ENCODE data around the gene VIL1. TPM values are rescaled to one million over a fixed set of nuclear protein-coding genes. Genes with fewer than 3 reads are reported as not detected.

The VIL1 gene
- total and polyA plus RNA-seq, 2 of the 4 experiments (the other 2 are of a cell fraction), result not detected

DNA sequence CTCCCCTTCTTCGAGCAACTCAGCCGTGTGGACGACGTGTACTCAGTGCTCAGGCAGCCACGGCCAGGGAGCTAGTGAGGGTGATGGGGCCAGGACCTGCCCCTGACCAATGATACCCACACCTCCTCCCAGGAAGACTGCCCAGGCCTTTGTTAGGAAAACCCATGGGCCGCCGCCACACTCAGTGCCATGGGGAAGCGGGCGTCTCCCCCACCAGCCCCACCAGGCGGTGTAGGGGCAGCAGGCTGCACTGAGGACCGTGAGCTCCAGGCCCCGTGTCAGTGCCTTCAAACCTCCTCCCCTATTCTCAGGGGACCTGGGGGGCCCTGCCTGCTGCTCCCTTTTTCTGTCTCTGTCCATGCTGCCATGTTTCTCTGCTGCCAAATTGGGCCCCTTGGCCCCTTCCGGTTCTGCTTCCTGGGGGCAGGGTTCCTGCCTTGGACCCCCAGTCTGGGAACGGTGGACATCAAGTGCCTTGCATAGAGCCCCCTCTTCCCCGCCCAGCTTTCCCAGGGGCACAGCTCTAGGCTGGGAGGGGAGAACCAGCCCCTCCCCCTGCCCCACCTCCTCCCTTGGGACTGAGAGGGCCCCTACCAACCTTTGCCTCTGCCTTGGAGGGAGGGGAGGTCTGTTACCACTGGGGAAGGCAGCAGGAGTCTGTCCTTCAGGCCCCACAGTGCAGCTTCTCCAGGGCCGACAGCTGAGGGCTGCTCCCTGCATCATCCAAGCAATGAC lies 14.4 kb upstream of the VIL1 start:
- no CpG with 5 or more reads among the region's 16 CpGs for WGBS, 2 experiments (ENCODE audit: extremely low coverage in 2 of 2, insufficient read length in 1 of 2)
- Histone ChIP-seq H3K4ac (ENCODE audit: low read depth, low read length) (no peak overlapping the region; the same call in 1 of the 2 replicates), H2AK9ac (replicated peaks; ENCODE audit: low read depth, low read length, poor library complexity) (peak overlapping the region; percentile 70), H3K4me2 (ENCODE audit: low read depth, low read length) (no peak overlapping the region), H2BK120ac (ENCODE audit: low read depth, low read length) (no peak overlapping the region), H3K56ac (ENCODE audit: extremely low read depth, insufficient read depth, low read length) (no peak overlapping the region), H3K14ac (replicated peaks; ENCODE audit: low read depth, low read length) (no peak overlapping the region), H3K9me1 (ENCODE audit: insufficient read depth, low read length) (peaks cover 4% of the 10 kb centered on the region; the same call in 1 of the 2 replicates), H3K4me1 (ENCODE audit: control insufficient read depth, insufficient read depth, low read length) (peaks cover 21% of the 10 kb centered on the region), H2AFZ (replicated peaks; ENCODE audit: low read length, poor library complexity) (no peak overlapping the region), H3K36me3 (ENCODE audit: control insufficient read depth, insufficient read depth, low read length) (peaks cover 26% of the 10 kb centered on the region), H3K27me3 (ENCODE audit: control insufficient read depth, insufficient read depth, low read length) (no peaks in the 10 kb centered on the region), H4K5ac (ENCODE audit: low read depth, low read length) (no peak overlapping the region), H4K8ac (ENCODE audit: low read depth in 2 of 2, low read length in 2 of 2) (no peak overlapping the region), H3K9me3 (ENCODE audit: control insufficient read depth, insufficient read depth, low read length) (no peaks in the 10 kb centered on the region), H2BK20ac (ENCODE audit: low read depth, low read length) (no peak overlapping the region), H4K20me1 (ENCODE audit: insufficient read depth, low read length) (peaks cover 13% of the 10 kb centered on the region; the same call in 1 of the 2 replicates), H3K4me3 (ENCODE audit: insufficient read depth, low read depth, low read length) (no peak overlapping the region), H3K18ac (ENCODE audit: low read depth, low read length) (no peak overlapping the region), H3K79me1 (ENCODE audit: low read depth in 1 of 2, low read length in 2 of 2) (peaks cover 0 to 28% of the 10 kb centered on the region in 2 experiments; a peak in 2 of 4 replicates), H3K27ac (ENCODE audit: insufficient read depth, low read length) (no peak overlapping the region), H4K91ac (ENCODE audit: insufficient read depth, low read depth, low read length) (no peak overlapping the region), H2BK15ac (ENCODE audit: low read depth, low read length) (no peak overlapping the region), H2AK5ac (ENCODE audit: low read depth, low read length) (no peak overlapping the region), H3K9ac (ENCODE audit: low read depth, low read length) (no peak overlapping the region), H2BK5ac (ENCODE audit: low read depth, low read length, poor library complexity, severe bottlenecking) (no peak overlapping the region), H3K23ac (ENCODE audit: low read depth, low read length) (no peak overlapping the region)
- POLR2A ChIA-PET (ENCODE audit: unreplicated experiment), result no interaction called here
- intact Hi-C loops (cut with micrococcal nuclease), result no loop called here
- no TSS peak for BruUV-seq (replicated peaks)
- CTCF ChIA-PET, result interaction anchor here (0.6 kb wide), 1 partner anchor 111 kb away, joined by 4 read pairs; no protein-coding TSS in a partner anchor
- DNase-seq (no peak), ATAC-seq (ENCODE audit: low read depth) (no peak)
- in situ Hi-C loops (cut with MboI; ENCODE audit: low sequenced_read_pairs), result loop anchor here (5.0 to 10.0 kb wide), 2 partner anchors 58 to 250 kb away; partner anchors contain the start of genes BCS1L and ZNF142
- dilution Hi-C loops (cut with HindIII; ENCODE audit: low sequenced_read_pairs, unreplicated experiment), result no loop called here
- TF ChIP-seq MAZ (IDR thresholded peaks at IDR 0.05; ENCODE audit: borderline replicate concordance, low read depth, low read length) (no peak), BHLHE40 (IDR thresholded peaks at IDR 0.05; ENCODE audit: low read depth, low read length) (no peak), RAD21 (IDR thresholded peaks at IDR 0.05; ENCODE audit: low read length) (no peak), CEBPB (IDR thresholded peaks at IDR 0.05; ENCODE audit: low read depth, low read length) (no peak), RFX5 (IDR thresholded peaks at IDR 0.05; ENCODE audit: low read depth, low read length) (no peak), POLR2A (IDR thresholded peaks at IDR 0.05; ENCODE audit: low read depth, low read length) (no peak), SMC3 (IDR thresholded peaks at IDR 0.05; ENCODE audit: low read depth, low read length) (no peak), MAFK (IDR thresholded peaks at IDR 0.05; ENCODE audit: low read depth, low read length) (no peak), RCOR1 (IDR thresholded peaks at IDR 0.05; ENCODE audit: insufficient replicate concordance, low read length) (no peak), NFE2L2 (IDR thresholded peaks at IDR 0.05; ENCODE audit: low read depth, low read length) (no peak), CHD1 (IDR thresholded peaks at IDR 0.05; ENCODE audit: low read depth, low read length) (no peak), MXI1 (IDR thresholded peaks at IDR 0.05; ENCODE audit: borderline replicate concordance, low read depth, low read length) (no peak)
- TF ChIP-seq, protein P1, sequence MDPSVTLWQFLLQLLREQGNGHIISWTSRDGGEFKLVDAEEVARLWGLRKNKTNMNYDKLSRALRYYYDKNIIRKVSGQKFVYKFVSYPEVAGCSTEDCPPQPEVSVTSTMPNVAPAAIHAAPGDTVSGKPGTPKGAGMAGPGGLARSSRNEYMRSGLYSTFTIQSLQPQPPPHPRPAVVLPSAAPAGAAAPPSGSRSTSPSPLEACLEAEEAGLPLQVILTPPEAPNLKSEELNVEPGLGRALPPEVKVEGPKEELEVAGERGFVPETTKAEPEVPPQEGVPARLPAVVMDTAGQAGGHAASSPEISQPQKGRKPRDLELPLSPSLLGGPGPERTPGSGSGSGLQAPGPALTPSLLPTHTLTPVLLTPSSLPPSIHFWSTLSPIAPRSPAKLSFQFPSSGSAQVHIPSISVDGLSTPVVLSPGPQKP (IDR thresholded peaks at IDR 0.05; ENCODE audit: borderline replicate concordance, low read depth, low read length), result no peak
- TF ChIP-seq, protein P2, sequence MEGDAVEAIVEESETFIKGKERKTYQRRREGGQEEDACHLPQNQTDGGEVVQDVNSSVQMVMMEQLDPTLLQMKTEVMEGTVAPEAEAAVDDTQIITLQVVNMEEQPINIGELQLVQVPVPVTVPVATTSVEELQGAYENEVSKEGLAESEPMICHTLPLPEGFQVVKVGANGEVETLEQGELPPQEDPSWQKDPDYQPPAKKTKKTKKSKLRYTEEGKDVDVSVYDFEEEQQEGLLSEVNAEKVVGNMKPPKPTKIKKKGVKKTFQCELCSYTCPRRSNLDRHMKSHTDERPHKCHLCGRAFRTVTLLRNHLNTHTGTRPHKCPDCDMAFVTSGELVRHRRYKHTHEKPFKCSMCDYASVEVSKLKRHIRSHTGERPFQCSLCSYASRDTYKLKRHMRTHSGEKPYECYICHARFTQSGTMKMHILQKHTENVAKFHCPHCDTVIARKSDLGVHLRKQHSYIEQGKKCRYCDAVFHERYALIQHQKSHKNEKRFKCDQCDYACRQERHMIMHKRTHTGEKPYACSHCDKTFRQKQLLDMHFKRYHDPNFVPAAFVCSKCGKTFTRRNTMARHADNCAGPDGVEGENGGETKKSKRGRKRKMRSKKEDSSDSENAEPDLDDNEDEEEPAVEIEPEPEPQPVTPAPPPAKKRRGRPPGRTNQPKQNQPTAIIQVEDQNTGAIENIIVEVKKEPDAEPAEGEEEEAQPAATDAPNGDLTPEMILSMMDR (conservative IDR thresholded peaks at IDR 0.05; ENCODE audit: low read depth, low read length), result no peak
- TF ChIP-seq, protein P3, sequence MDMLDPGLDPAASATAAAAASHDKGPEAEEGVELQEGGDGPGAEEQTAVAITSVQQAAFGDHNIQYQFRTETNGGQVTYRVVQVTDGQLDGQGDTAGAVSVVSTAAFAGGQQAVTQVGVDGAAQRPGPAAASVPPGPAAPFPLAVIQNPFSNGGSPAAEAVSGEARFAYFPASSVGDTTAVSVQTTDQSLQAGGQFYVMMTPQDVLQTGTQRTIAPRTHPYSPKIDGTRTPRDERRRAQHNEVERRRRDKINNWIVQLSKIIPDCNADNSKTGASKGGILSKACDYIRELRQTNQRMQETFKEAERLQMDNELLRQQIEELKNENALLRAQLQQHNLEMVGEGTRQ (IDR thresholded peaks at IDR 0.05; ENCODE audit: low read depth, low read length), result no peak
